Activated naive CD4-positive, alpha-beta T cell treated with anti-CD3 and anti-CD28 coated beads for 36 hours (primary cell): Measurements from ENCODE around the gene IFFO2. TPM values are rescaled to one million over a fixed set of nuclear protein-coding genes. Genes with fewer than 3 reads are reported as not detected.
A peak's percentile ranks its signal among the peaks of the same experiment; 100 is the strongest.
"Not testable (repeated sequence)": the region's sequence is repeated elsewhere in the genome, so short reads cannot be mapped to it uniquely, and the experiment has no call there.

Experiments used
- CTCF ChIA-PET: fragments of 350-600 bp; sonication (Branson Sonifier 250); formaldehyde crosslinking; loops from one replicate; lab custom pipeline; 2021; ENCODE audit warnings: antibody characterized with exemption; lab: Charles Lee
- DNase-seq: peaks from one replicate; pipeline ENCODE4 v3.0.0-alpha.2; 2020
- H3K27ac Mint-ChIP-seq: one replicate; pipeline ENCODE4 v1.8.0; 2021; ENCODE audit warnings: mild to moderate bottlenecking, mixed read lengths
- H3K27me3 Mint-ChIP-seq: one replicate; pipeline ENCODE4 v1.8.0; 2021; ENCODE audit warnings: low read depth, mixed read lengths
- H3K36me3 Mint-ChIP-seq: one replicate; pipeline ENCODE4 v1.8.0; 2021; ENCODE audit warnings: low read depth, mixed read lengths
- H3K4me1 Mint-ChIP-seq: one replicate; pipeline ENCODE4 v1.8.0; 2021; ENCODE audit warnings: low read depth, mixed read lengths
- H3K4me3 Mint-ChIP-seq: one replicate; pipeline ENCODE4 v1.8.0; 2021; ENCODE audit warnings: mild to moderate bottlenecking, moderate library complexity, mixed read lengths
- H3K9me3 Mint-ChIP-seq: one replicate; pipeline ENCODE4 v1.8.0; 2021; ENCODE audit warnings: mixed read lengths
- intact Hi-C: fragments of 100-400 bp; cut with micrococcal nuclease; formaldehyde crosslinking; loops from one replicate; pipeline ENCODE4 v1.15.1; 2023
- total RNA-seq, 2 experiments: library from RNA; stranded (reverse); gene quantifications; one replicate each; pipeline ENCODE4 v1.2.3, GENCODE V29; 2021

The IFFO2 gene
- total RNA-seq, 2 experiments from 2014 or later, result 24.9 to 27.0 TPM

DNA sequence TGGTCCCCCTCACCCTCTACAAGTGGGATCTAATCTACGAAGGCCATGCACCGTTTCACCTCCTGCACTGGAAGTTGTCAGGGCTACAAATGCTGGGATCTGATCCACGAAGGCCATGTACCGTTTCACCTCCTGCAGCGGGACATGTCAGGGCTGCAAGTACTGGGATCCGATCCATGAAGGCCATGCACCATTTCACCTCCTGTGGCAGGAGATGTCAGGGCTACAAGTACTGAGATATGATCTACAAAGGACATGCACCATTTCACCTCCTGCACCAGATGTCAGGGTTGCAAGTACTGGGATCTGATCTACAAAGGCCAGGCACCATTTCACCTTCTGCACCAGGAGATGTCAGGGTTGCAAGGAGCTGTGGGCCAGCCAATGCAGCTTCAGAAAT lies 61.2 kb downstream of the IFFO2 start:
- DNase-seq, result no peak
- no peaks in the 10 kb centered on the region for H3K9me3 Mint-ChIP-seq
- H3K4me1 Mint-ChIP-seq, result peaks cover 7% of the 10 kb centered on the region
- H3K27ac Mint-ChIP-seq, result no peak overlapping the region
- H3K36me3 Mint-ChIP-seq, result no peaks in the 10 kb centered on the region
- no peaks in the 10 kb centered on the region for H3K27me3 Mint-ChIP-seq
- CTCF ChIA-PET, result no interaction called here
- H3K4me3 Mint-ChIP-seq, result no peak overlapping the region
- intact Hi-C loops, result no loop called here

DNA sequence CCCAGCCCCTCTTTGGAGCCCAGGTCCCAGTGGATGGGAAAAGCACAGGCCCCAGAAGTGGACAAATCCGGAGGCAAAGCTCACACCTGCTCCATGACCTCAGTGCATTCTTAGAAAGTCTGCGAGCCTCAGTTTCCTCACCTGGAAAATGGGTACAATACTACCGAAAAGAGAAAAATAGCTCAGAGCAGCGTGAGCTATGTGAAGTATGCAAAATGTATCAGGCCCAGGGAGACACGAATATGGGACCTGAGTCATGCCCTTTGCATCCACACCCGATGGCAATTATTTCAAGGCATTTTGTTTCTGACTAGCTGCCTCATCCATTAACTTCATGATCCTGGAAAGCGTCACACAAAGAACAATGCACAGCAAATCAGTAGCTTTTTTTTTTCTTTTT lies 63.4 kb downstream of the IFFO2 start:
- no peaks in the 10 kb centered on the region for H3K27me3 Mint-ChIP-seq
- CTCF ChIA-PET, result interaction anchor here (0.6 to 4.3 kb wide), 5 partner anchors 9 to 70 kb away, joined by 3 to 23 read pairs (median 6); partner anchors contain the start of gene ALDH4A1
- intact Hi-C loops, result no loop called here

DNA sequence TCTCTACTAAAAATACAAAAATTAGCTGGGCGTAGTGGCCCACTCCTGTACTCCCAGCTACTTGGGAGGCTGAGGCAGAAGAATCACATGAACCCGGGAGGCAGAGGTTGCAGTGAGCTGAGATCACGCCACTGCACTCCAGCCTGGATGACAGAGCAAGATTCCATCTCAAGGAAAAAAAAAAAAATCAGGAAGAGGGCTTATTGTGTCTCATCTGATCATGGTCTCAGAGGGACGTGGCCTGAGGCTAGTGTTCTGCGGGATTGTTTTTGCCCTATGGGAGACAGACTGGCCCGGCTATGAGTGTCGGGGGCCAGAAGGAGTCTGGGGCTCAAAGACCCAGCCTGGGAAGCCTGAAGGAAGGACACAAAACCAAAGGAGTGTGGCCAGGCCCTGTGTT lies 64.6 kb downstream of the IFFO2 start:
- H3K36me3 Mint-ChIP-seq, H3K27me3 Mint-ChIP-seq, H3K4me1 Mint-ChIP-seq, H3K27ac Mint-ChIP-seq, H3K9me3 Mint-ChIP-seq, intact Hi-C loops, DNase-seq, H3K4me3 Mint-ChIP-seq: not testable (repeated sequence)
- CTCF ChIA-PET, result interaction anchor here (1.3 to 4.3 kb wide), 2 partner anchors 15 to 21 kb away, joined by 3 to 23 read pairs; no protein-coding TSS in a partner anchor

More for the DNA sequence above, 63.4 kb downstream of the IFFO2 start:
- no peaks in the 10 kb centered on the region for H3K4me1 Mint-ChIP-seq
- H3K27ac Mint-ChIP-seq, result no peak overlapping the region
- no peaks in the 10 kb centered on the region for H3K9me3 Mint-ChIP-seq
- no peak for DNase-seq
- no peak overlapping the region for H3K4me3 Mint-ChIP-seq
- H3K36me3 Mint-ChIP-seq, result no peaks in the 10 kb centered on the region

DNA sequence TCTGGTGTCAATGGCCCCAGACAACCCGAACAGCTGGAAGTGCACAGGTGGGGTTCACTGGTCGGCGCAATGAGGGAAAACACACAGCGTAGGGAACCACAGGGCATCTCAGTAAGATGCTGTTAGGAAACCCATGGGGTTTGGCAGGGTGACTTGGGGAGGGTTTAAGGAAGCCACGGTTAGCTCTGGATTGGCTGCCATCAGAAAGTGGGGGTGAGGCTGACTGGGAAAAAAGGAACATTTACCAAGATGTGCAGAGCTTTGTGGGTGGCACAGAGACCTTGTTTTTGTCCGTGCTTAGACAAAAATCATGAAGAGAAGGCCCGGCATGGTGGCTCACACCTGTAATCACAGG lies 65.1 kb downstream of the IFFO2 start:
- Mint-ChIP-seq H3K27ac (no peak overlapping the region), H3K4me1 (no peaks in the 10 kb centered on the region), H3K9me3 (no peaks in the 10 kb centered on the region), H3K27me3 (no peaks in the 10 kb centered on the region), H3K4me3 (no peak overlapping the region), H3K36me3 (no peaks in the 10 kb centered on the region)
- intact Hi-C loops, result no loop called here
- DNase-seq, result no peak
- CTCF ChIA-PET, result interaction anchor here (1.3 to 4.3 kb wide), 2 partner anchors 16 to 21 kb away, joined by 3 to 23 read pairs; no protein-coding TSS in a partner anchor

DNA sequence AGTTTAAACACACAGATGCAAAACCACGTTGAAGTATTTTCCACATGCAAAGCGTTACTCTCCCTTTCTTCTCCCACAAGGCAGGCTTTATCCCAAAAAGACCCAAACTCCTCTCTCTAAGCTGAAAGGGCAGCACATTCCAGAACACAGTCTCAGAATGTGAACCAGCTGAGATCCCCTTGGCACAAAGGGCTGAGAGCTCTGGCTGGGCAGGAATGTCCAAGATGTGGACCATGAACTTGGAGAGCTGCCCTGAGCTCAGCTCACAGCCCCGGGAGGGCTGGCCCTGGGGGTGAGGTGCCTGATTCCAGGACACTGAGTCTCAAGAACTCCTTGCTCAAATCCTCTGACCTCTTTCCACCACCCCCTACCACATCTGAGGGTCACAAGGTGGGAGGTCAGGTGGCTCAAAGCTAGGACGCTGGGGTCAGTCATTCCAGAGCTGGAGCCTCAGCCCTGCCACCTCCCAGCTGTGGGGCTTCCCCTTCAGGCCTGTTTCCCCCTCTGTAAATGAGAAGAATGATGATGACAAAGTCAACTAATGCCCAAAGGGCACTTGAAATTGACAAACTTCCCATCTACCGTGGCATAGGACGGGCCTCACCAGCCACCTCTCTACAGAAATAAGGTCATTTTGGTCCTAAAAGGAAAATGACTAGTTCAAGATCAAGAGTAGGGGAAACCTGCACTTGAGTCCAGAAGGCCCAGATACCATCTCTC lies 65.6 kb downstream of the IFFO2 start:
- no peak overlapping the region for H3K27ac Mint-ChIP-seq
- no peaks in the 10 kb centered on the region for H3K4me1 Mint-ChIP-seq
- H3K36me3 Mint-ChIP-seq, result no peaks in the 10 kb centered on the region
- DNase-seq, result no peak
- intact Hi-C loops, result no loop called here
- no peaks in the 10 kb centered on the region for H3K27me3 Mint-ChIP-seq
- H3K9me3 Mint-ChIP-seq, result no peaks in the 10 kb centered on the region
- CTCF ChIA-PET, result interaction anchor here (0.5 to 4.3 kb wide), 3 partner anchors 16 to 273 kb away, joined by 3 to 23 read pairs (median 3); no protein-coding TSS in a partner anchor
- H3K4me3 Mint-ChIP-seq, result no peak overlapping the region

DNA sequence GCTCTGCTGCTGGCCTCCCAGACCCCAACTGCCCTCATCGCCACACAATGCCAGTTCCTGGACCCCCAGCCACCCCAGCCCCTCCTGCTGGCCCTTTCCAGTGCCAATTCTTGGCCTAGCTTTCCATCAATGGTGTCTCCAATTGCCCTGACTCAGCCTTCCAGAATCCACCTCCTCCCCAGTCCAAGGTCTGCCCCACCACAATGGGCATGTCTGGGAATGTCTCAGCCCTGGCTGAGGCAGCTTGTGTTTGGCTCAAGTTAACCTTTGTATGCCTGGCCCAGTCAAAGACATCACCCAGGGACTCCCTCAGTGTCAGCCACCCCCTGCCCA lies 70.5 kb downstream of the IFFO2 start:
- CTCF ChIA-PET, result interaction anchor here (1.8 to 2.8 kb wide), 2 partner anchors 17 to 189 kb away, joined by 4 to 13 read pairs; no protein-coding TSS in a partner anchor
- Mint-ChIP-seq H3K27me3 (no peaks in the 10 kb centered on the region), H3K27ac (no peak overlapping the region), H3K4me3 (no peak overlapping the region), H3K4me1 (no peaks in the 10 kb centered on the region), H3K9me3 (no peaks in the 10 kb centered on the region), H3K36me3 (no peaks in the 10 kb centered on the region)
- intact Hi-C loops, result no loop called here
- DNase-seq, result no peak

DNA sequence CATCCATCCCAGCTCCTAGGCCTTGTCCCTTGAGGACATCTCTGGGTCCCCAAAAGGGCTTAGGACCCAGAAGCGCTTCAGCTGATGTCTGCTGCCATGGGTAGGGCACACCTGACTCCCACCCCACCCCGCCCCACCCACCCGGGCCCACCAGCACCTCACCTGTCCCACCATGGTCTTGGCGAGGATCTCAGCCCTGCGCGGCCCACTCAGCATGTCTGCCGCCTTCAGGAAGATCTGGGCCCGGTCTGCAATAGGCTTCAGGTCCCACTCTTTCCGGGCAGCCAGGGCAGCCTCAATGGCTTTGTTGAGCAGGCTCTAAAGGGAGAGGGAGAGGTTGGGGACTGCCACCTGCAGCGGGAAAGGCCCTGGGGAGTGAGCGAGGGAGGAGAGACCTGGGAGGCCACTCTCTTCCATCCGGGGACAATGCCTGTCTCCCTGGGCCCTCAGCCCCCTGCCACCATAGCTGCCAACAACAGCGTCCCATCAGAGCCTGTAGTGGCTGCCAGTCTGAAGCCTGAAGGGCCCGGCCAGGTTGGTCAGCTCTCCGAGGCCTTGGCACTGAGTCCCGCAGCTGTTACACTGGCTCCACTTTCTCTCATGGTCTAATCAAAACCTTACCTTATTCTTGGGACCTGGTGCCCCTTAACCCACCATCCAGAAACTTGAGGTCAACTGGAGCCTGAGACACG lies 71.0 kb downstream of the IFFO2 start:
- no peak for DNase-seq
- no peaks in the 10 kb centered on the region for H3K27me3 Mint-ChIP-seq
- no peaks in the 10 kb centered on the region for H3K4me1 Mint-ChIP-seq
- no peaks in the 10 kb centered on the region for H3K36me3 Mint-ChIP-seq
- H3K4me3 Mint-ChIP-seq, result no peak overlapping the region
- intact Hi-C loops, result loop anchor here (2.0 kb wide), 2 partner anchors 27 to 355 kb away; no protein-coding TSS in a partner anchor
- H3K27ac Mint-ChIP-seq, result no peak overlapping the region
- H3K9me3 Mint-ChIP-seq, result no peaks in the 10 kb centered on the region
- CTCF ChIA-PET, result interaction anchor here (0.7 to 2.8 kb wide), 9 partner anchors 10 to 355 kb away, joined by 3 to 18 read pairs (median 4); no protein-coding TSS in a partner anchor

DNA sequence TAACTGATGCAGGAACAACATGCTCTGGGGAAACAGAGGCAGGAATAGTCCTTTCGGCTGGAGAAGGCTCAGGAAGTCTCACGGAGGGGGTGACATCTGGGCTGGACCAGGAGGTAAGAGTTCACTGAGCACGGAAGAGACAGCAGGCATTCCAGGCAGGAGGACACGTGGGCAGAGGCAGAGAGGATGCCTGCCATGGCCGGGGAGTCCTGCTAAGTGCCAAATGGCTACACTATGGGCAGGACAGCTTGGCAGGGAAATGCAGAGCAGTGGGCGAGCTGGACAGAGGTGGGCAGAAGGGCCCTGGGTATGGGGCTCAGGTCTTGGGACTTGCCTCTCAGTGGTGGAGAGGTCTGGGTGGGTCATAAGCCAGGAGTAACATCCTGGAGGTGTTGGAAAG lies 71.7 kb downstream of the IFFO2 start:
- intact Hi-C loops, result loop anchor here (1.0 to 2.0 kb wide), 3 partner anchors 28 to 356 kb away; no protein-coding TSS in a partner anchor
- H3K36me3 Mint-ChIP-seq, result no peaks in the 10 kb centered on the region
- H3K27ac Mint-ChIP-seq, result no peak overlapping the region
- no peaks in the 10 kb centered on the region for H3K4me1 Mint-ChIP-seq
- H3K4me3 Mint-ChIP-seq, result no peak overlapping the region
- DNase-seq, result no peak
- H3K9me3 Mint-ChIP-seq, result no peaks in the 10 kb centered on the region
- CTCF ChIA-PET, result interaction anchor here (0.7 to 2.8 kb wide), 23 partner anchors 9 to 356 kb away, joined by 3 to 18 read pairs (median 4); no protein-coding TSS in a partner anchor
- H3K27me3 Mint-ChIP-seq, result no peaks in the 10 kb centered on the region

DNA sequence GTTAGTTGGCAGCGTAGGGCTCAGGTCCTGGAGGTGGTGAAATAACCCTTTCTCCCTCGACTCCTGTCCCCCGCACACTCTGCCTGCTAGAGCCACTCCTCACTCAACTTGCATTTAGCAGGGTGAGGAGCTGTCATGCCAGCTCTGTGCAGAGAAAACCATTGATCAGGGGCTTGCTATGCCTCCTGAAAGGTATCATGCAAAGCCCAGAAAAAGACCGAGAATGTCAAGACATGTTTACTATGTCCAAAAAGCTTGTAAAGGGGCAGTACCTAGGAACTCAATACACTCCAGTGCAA lies 72.1 kb downstream of the IFFO2 start:
- H3K9me3 Mint-ChIP-seq, result no peaks in the 10 kb centered on the region
- H3K36me3 Mint-ChIP-seq, result no peaks in the 10 kb centered on the region
- no peak for DNase-seq
- no peak overlapping the region for H3K4me3 Mint-ChIP-seq
- CTCF ChIA-PET, result interaction anchor here (0.7 to 2.8 kb wide), 26 partner anchors 9 to 356 kb away, joined by 3 to 18 read pairs (median 4); no protein-coding TSS in a partner anchor
- no peaks in the 10 kb centered on the region for H3K27me3 Mint-ChIP-seq
- no peak overlapping the region for H3K27ac Mint-ChIP-seq
- H3K4me1 Mint-ChIP-seq, result no peaks in the 10 kb centered on the region
- intact Hi-C loops, result loop anchor here (1.0 to 2.0 kb wide), 3 partner anchors 28 to 356 kb away; no protein-coding TSS in a partner anchor

DNA sequence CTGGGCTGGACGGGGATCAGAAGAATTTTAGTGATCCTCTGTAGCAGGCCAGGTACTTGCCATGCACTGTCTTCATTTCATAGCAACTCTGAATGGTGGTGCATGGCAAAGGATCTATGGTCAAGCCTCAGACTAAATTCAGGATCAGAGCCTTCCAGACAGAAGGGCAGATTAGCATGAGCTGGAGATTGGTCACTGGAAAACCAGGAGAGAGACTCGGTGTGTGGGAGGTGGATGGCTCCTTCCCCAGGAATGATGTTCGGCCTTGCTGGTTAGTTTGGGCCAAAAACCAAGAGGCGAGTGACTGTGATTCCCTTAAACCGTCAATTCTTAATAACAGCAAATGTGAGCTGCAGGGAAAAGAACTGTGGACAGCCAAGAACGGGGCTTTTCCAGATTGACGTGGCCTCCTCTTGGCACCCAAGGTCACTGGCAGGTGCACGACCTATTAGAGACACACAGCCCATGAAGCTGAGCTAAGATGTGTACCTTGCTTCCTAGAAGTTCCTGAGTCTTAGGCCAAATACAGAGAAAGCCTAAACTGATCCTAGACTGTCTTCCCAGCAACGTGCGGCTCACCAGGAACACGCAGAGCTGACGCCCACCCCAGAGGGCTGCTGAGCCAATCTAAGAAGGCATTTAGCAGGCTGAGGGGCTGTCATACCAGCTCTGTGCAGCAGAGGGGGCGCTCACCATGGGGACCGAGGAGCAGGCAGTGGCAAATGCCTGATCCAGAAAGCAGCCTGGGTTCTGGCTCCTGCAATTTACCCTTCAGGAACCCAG lies 72.6 kb downstream of the IFFO2 start:
- CTCF ChIA-PET, result interaction anchor here (0.6 to 2.8 kb wide), 25 partner anchors 9 to 553 kb away, joined by 3 to 18 read pairs (median 4); partner anchors contain the start of gene ALDH4A1

DNA sequence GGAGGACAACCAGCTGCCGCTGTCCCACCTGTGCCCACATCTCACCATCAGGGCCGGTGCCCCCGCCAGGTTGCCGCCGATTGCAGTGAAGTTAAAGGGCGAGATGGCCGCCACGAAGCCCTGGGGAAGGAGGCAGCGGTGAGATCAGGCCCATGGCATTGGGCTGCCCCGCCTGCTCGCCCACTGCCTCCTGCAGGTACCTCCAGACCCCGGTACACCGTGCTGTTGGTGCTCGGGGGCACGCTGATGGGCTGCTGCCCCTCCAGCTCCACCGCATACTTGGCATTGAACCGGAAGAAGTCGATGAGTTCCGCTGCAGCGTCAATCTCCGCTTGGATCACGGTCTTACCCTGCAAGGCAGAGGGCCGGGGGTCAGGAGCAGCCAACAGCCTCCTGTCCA lies 73.4 kb downstream of the IFFO2 start:
- no peaks in the 10 kb centered on the region for H3K4me1 Mint-ChIP-seq
- CTCF ChIA-PET, result interaction anchor here (0.6 to 2.8 kb wide), 11 partner anchors 8 to 553 kb away, joined by 3 to 18 read pairs (median 5); no protein-coding TSS in a partner anchor
- no peaks in the 10 kb centered on the region for H3K36me3 Mint-ChIP-seq
- no peaks in the 10 kb centered on the region for H3K9me3 Mint-ChIP-seq
- no peak overlapping the region for H3K27ac Mint-ChIP-seq
- intact Hi-C loops, result no loop called here
- H3K4me3 Mint-ChIP-seq, result no peak overlapping the region
- H3K27me3 Mint-ChIP-seq, result no peaks in the 10 kb centered on the region
- DNase-seq, result no peak

More for the DNA sequence above, 72.6 kb downstream of the IFFO2 start:
- Mint-ChIP-seq H3K27me3 (no peaks in the 10 kb centered on the region), H3K36me3 (no peaks in the 10 kb centered on the region), H3K4me1 (no peaks in the 10 kb centered on the region), H3K9me3 (no peaks in the 10 kb centered on the region), H3K4me3 (no peak overlapping the region), H3K27ac (peak overlapping the region; percentile 18)
- intact Hi-C loops, result loop anchor here (1.0 to 2.0 kb wide), 3 partner anchors 29 to 357 kb away; no protein-coding TSS in a partner anchor
- peak; percentile 83 for DNase-seq

DNA sequence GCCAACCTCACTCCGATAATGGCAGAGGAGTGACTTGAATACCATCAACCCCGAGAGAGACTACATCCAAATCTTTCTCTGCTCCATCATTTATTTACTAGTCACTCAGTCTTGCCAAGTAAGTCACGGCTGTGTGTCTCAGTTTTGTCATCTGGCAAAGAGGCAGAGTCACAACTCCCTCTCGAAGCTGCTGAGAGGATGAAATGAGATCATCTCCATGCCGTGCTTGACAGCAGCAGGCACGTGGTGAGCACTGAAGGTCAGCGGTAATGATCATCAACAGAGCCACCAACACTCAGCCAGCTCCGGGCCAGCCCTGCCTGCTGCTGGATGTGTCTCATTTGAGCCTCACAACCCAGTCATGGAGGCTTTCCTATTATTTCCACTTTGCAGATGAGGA lies 74.0 kb downstream of the IFFO2 start:
- no peak for DNase-seq
- Mint-ChIP-seq H3K4me3 (no peak overlapping the region), H3K27me3 (no peaks in the 10 kb centered on the region), H3K27ac (no peak overlapping the region), H3K4me1 (no peaks in the 10 kb centered on the region), H3K36me3 (no peaks in the 10 kb centered on the region), H3K9me3 (no peaks in the 10 kb centered on the region)
- CTCF ChIA-PET, result interaction anchor here (1.8 kb wide), 1 partner anchor 161 kb away, joined by 3 read pairs; no protein-coding TSS in a partner anchor
- intact Hi-C loops, result no loop called here
